HG03280 (cell line): ENCODE data around the gene DOCK1.

Experiments
- ATAC-seq: cut with Tn5 transposase; IDR thresholded peaks from one replicate; pipeline ENCODE4 v1.9.1; 2021; ENCODE audit warnings: mild to moderate bottlenecking, moderate library complexity; ENCODE audit not compliant: unreplicated experiment

DOCK1 gene

DNA sequence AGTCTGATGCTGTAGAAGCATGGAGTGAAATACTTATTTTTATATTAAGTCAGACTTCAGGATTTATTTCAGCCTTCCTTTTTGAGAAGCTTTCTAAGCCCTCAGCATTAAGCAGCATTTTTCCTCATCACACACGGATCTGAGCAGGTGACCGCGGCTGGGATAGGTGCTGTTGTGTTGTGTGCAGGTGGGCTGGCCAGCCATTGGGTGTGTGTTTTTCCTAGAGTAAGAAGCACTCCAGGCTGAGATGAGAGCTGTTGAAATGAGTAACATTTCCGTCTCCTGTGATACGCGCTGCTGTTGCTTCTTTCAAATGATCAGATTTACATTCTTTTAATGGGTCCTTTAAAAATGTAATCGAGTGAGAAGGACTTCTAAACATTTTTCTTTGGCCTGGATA is 227.2 kb downstream of the DOCK1 start:
- ATAC-seq, result no peak

DNA sequence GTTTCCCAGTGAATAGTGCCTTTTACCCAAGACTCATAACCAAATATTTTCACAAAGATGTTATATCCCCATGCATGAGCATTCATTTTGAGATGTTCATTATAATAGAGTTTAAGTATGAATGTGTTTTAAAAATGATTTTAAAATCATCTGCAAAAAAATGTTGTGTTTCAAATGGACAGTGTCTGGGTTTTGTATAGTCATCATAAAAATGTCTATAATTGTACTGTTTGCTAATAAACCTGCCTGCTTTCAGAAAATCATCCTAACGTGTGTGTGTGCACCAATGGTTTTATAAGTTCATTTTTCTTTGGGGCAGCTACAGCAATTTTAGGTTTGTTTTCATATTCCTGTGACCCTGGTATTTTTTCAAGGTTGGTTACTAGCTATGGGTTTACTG is 228.0 kb downstream of the DOCK1 start:
- no peak for ATAC-seq

DNA sequence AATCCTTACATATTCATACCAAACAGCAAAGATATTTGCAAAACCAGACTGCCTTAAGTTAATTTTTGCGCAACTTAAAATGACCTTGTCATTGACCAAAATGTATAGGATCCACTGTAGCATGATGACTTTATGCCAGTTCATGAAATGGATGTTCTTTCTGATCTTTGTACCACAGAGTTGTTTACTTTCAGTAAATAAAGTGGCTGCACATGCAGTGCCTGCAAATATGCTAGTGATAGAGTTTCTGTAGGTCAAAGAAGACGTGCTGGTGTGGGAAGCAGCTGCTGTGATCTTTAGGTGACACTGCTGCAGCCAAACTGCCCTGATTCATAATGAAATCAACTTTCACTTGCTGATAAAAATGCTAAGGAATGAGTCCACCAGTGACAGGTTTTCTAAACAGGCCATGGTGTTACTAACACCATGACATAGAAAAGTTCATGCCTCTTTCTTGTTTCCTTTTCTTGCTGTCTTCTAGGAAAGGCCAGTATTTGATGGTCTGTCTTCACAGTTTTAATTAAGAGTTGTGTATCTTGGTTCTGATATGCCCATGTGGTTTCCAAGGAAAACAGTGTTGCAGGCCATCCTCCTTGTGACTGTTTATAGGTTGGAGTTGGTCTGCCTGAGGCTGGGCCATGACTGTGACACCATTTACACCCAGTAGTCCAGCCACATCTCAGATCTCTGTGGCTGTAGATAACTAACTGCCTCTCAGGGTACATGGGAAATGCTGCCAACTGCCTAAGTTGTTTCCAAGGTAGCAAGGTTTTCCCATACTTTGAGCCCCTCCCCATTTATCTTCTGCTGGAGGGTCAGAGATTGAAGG is 228.7 kb downstream of the DOCK1 start:
- no peak for ATAC-seq

DNA sequence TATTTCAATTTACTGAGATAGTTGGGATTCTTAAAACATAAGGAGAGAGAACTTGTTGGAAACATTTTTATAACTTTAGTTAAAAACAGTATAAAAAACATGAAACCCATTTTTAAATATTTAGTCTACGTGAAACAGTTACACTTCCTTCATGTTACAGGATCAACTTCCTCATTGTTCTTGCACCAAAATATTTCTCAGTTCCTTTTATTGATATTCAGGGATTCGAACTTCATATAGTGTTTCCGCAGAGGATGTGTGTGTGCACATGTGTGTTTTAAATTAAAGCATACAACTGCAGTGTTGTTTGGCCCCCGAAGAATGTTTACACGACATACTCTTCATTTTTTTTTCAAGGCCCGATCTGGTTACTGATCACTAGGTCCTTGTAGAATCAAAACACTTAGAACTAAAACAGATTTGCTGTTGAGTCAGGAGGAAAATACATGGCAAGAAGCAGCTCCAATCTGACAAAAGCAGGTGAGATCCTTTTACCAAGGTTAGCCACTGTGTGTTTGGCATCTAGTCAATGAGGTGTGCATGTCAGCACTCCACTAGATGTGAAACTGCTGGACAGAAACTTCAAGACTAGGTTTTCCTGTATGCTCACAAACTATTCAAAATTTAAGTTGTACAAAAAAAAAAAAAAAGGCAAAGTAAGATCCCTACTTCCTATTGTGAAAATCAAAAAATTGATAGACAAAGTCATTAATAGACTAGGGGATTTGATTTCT is 230.8 kb downstream of the DOCK1 start:
- ATAC-seq, result no peak

DNA sequence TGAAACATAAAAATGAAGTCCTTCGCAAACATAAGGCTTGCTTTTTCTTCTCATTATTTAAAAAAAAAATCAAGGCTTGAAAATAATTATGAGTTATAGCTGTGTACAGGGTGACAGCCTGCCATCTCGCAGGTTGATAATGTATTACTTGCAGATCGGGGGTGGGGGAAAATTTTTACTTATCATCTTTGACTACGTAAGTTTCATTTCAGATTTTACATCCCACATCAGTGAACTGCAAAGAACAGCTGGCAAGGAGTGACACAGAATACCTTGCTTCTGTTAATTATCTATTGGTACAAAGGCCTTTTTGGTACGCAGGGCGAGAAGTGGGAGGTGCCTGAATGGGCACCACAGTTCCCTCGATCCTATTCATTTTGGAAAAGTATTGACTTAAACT is 232.2 kb downstream of the DOCK1 start:
- ATAC-seq, result no peak

DNA sequence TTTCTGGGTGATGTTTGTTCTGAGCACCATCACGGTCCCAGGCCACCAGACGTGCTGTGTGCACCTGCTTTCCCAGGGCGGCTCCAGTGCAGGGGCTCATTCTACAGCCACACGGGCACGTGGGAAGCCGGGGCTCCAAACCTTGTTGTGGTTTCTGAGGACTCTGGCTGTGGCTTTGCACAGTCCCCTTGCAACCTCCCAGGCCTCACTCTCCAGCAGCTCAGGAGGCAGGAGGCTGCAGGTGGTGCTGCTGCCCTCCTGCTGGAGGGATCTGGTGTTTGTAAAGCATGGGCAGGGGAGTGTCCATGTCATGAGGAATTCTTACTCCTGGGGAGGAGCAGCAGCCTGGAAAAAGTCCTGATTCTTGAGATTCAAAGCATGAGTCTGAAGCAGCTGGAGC is 236.9 kb downstream of the DOCK1 start:
- no peak for ATAC-seq

DNA sequence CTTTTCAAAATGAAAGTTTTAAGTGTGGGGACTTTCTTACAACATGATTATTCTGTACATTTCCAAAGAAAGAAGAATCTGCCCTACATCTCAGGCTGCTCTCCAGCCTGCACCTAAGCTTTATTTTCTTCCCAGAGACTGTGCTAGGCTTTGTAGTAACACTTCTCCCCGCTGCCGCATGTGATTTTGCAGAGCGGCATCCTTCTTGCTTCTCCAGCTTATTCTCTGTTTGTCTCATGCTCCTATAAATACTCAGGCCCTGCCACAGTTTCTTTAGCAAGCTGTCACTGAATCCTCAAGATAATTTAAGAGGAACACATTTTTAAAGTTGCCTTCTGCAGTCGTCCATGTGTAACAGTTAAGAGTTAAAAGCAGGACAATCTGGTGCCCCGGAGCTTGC is 237.6 kb downstream of the DOCK1 start:
- no peak for ATAC-seq

DNA sequence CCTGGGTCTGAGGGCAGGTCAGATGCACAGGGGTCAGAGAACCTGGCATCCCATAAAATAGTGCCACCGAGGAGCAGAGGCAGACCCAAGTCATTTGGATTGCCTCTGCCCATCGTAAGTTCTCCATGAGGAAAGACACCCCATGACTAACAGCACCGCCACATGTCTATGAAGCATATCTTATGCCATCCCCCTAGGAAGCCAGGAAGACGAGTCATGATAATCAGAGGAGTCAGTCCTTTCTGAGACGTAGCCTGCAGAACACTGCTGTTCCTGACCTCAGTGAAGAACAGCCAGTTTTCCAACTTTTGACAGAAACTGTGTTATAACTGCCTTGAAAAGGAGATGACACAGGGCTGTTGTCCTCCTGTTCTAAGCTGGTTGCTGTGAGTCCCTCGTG is 239.9 kb downstream of the DOCK1 start:
- ATAC-seq, result no peak

DNA sequence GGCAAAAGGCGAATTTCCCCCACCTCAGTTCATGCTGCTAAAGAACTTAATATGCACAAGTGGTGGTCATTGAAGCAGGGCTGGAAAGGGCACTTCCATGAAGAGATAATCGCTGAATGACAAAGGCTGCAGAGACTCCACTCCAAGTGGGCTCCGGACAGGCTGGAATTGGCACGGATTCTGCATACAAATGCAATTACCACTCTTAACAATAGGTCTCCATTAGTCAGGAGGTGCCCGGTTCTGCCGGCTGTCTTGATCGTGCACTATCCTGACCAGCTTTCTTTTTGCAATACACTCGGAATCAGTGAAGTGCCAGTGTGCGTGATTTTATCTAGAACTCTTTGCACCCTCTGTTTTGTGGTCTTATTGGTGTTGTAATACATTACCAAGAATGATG is 241.4 kb downstream of the DOCK1 start:
- no peak for ATAC-seq

DNA sequence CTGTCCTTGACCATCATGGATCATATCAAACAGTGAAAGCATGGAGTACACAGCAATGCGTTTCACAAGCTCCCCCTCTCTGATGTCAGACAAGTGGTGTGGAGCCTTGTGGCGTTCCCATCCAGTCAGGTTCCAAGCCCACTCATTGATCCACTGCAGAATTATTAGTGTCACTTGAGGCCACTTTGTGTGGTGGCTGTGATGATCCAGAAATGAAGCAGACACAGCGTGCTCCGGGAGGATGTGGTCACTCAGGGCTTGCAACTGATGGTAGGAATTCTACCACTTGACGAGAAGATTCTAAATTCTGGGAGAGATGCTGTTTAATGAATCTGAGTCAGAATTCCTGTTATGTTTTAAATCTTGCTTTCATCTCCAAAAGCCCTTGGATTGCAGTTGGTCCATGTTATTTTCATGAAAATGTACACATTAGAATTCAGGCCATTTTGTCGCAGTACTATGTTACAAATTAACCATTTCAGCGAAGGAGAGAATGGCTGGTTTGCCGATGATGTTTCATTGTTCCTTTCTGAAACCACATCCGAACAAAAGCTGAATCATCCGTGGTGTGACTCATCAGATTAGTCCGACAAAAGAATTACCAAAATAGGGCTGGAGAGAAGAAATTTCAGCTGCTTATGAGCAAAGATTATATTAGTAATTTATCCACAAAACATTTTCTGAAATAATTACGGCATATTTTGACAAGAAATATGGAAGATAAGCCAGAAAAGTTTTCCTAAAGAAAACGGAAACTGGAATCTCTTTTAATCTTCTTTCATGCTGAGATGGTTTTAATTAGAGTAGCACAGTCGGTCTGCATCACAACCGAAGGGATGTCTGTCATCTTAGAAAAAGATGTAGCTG is 243.1 kb downstream of the DOCK1 start:
- ATAC-seq, result no peak

DNA sequence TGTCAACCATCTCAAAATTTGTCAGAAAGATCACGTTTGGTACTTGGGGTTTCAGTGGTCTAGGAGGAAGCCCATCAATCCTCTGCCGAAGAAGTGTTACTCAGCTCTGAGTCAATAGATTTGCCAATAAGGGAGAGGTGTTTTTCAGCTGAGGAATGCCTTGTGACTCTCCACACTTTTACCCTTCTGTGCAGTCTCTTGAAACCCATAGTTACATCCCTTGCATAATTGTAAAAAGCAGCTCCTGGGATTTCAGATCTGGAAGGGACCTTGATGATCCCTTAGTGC is 243.6 kb downstream of the DOCK1 start:
- ATAC-seq, result no peak

DNA sequence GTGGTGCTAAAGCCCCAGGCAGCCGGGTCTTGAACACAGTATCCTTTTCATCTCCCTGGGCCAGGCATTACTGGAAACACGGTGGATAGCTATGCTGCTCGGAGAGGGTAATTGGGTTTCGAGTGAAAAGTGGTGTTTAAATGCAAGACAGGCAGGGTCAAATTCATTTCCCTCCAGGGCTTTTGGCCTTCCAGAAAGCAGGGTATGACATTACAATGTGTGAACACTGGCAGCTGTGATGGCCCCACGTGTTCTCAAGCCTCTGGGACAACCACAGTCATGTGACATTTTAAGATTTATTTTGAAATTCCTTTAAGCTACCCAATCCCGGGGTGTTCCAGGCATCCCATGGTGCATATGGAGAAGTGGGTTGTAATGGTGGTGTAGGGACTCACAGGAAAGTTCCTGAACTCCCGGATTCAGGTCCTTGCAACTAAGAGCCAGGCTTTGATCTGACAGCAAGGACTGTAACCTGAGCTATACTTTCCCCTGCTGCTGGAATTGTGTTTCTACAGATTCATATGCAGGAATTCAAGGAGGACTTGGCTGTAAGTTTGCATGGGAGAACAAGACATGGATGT is 244.4 kb downstream of the DOCK1 start:
- ATAC-seq, result no peak

DNA sequence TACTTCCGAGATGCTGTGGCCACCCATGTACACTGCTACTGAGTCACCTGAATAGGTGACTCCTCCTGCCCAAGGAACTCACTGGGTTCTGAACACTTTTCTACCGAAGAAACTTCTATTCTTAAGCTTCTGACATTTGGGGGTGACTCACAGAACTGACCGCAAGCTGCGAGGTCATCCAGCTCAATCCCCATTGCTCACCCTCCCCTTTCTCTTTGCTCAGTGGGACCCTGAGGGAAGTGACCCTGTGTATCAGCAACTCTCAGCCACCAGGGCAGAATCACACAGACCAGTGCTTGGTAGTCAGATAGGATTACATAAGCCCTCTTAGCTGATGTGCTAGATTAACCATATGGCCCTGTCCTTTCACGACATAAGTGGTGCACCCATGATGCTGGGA is 244.9 kb downstream of the DOCK1 start:
- ATAC-seq, result no peak

DNA sequence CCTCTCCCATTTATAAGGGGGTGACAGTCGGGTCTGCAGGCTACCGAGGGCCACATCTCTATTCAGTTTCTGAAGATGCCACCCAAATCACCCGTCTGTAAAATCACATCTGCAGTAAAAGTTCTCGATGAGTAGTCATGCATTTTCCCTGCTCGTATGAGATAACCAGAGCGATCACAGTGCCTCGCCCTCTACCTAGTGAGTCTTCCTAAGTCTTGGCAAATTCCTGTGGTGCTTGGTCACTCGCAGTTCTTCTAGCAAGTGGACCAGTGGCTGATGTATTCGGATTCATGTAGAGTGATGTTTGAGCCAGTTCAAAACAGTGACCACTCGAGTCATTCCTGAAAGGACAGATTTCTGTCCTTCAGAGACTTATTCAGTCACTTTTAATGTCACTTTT is 246.3 kb downstream of the DOCK1 start:
- ATAC-seq, result no peak

DNA sequence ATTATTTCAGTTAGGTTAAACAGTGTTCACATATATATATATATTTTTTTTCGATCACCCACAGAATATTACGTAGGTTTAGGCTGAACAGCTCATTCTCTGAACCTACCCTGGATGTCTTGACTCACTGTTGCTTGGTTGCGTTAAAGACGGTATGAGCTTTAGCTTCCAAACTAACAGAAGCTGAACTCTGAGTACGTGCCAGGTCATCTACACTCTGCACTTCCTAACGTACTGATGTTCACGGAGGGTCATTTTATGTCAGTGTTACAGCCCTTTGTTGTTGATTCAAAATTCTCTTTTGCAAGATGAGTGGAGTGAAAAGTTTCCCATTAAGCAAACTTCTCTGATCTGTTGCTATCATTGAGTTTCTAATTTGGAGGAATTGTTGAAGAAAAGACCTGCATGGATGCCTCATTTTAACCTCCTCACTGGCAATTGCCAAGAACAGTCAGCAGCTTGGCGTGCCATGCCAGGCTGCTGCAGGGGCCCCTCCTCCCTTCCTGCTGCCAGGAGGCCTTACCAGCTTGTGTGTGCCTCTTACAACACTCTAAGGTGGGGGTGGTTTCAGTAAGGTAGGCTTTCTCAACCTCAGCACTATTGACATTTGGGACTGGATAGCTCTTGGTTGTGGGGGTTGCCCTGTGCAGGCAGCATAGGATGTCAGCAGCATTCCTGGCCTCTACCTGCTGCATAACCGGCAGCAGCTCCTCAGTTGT is 246.9 kb downstream of the DOCK1 start:
- no peak for ATAC-seq

DNA sequence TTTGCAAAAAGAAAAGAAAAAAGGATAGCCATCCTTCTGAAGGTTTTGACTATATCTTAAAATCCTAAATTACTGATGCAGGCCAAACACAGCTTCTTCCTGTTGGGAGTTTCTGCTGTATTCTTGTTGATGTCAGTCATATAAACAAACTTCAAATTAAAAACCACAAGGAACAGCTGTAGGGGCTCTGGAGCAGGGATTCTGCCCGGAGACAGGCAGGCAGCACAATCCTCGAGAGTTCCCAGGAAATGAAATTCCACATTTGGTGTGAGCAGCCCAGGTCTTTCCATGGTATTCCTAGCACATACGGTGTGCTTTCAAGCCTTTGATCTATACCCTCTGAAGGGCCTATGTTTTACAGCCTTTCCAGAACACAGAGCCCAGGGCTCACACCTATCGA is 248.0 kb downstream of the DOCK1 start:
- ATAC-seq, result no peak

DNA sequence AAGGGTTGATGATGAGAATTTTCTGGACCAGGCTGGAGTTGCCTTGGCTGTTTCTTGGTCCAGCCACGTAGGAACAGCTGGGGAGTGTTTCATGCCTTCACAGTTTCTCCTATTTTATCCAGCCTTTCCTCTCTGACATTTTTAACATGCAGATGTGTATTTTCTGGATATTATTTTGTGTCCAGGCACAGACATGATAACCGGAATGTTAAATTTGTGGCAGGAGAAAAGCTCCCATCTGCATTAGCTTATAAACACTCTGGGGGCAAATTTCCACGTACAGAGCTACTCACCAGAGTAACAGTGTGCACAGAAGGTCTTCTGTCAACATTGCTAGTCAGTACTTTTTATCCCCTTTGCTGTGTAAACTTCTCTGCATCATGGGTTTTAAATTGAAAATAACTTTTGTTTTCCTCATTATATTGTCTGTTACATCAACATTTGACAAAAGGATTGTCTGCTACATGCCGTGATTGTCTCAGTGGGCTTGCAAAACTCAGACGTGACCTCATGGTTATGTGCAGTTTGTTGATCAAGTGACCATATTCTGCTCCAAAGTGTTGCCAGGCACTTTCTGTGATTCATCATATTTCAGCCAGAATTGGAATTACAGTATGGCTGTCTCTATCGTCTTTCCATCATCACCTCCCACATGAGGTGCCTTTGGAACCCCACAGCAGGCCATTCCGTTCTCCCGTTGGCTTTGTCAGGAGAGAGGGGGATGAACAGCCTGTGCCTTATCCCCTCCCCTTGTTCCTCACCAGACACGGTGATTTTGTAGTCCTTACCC is 249.8 kb downstream of the DOCK1 start:
- no peak for ATAC-seq

DNA sequence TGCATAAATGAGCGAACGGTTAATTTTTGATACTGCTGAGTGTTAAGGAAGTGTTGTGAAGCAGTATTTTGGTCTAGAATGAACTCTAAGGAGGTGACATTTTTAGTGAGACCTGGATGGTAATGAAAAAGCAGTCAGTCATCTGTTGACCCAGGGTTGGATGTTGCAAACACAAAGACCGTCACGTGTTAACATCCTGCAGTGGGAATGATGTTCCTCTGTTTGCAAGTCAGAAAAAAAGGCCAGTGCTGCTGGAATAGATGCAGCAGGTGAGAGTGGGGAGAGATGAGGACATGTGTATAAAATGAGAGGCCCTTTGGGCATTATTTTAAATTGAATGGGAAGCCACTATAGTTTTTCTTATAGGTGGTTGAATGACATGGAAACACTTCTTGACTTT is 251.9 kb downstream of the DOCK1 start:
- ATAC-seq, result no peak

DNA sequence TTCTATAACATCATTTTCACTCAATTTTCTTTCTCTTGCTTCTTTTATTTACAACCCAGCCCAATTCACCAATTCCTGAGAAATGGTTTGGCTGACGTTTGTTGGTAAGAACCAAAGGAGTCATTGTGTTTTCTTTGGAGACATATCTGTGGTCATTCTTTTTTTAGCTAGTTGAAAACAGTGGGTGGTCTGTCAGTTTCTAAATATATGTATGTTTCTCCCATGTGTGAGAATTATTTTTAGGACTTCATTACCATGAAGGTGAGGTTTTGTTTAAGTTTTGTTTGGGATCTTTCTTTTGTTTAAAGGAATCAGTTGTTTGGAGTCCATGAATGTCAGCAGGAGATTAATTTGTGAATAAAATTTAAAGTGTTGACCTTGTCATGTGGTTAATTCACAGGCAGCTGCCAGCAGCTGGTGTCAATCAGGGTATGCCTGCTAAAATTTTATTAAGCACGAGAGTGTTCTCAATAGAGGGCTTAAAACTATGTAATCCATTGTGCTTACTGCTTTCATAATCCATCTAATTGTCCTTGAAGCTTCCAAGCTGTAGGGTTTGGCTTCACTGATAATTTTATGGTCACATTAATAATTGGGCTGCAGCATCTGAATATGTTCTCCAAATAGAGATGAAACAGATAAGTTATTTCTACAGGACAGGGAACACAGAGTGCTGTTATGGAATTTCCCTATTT is 252.4 kb downstream of the DOCK1 start:
- no peak for ATAC-seq
